Fibroblast of lung (primary cell): Measurements from ENCODE around the gene CRB1. TPM values are rescaled to one million over a fixed set of nuclear protein-coding genes. Genes with fewer than 3 reads are reported as not detected.

Experiments used
- DNase-seq, 2 donors: peaks; one replicate each; pipeline versions ENCODE4 v3.0.0 to v3.0.0-alpha.2; 2010; ENCODE audit warnings: low read depth in 2 of 2
- H2AFZ ChIP-seq: 2 replicates; pipeline ENCODE4 v1.5.1; 2012; ENCODE audit warnings: low read length, control low read depth, inconsistent platforms
- H3K27ac ChIP-seq: 2 replicates; pipeline ENCODE4 v1.5.1; 2011; ENCODE audit warnings: low read length, control low read depth; ENCODE audit not compliant: insufficient read depth
- H3K27me3 ChIP-seq: 2 replicates; pipeline ENCODE4 v1.5.1; 2011; ENCODE audit warnings: mild to moderate bottlenecking, low read length; ENCODE audit not compliant: control insufficient read depth, insufficient read depth
- H3K36me3 ChIP-seq: 2 replicates; pipeline ENCODE4 v1.5.1; 2011; ENCODE audit warnings: low read length; ENCODE audit not compliant: control insufficient read depth, insufficient read depth
- H3K4me1 ChIP-seq: 2 replicates; pipeline ENCODE4 v1.5.1; 2011; ENCODE audit warnings: low read length; ENCODE audit not compliant: control insufficient read depth, insufficient read depth; ENCODE audit errors: extremely low read depth
- H3K4me2 ChIP-seq: 2 replicates; pipeline ENCODE4 v1.5.1; 2011; ENCODE audit warnings: low read length, control low read depth; ENCODE audit not compliant: insufficient read depth; ENCODE audit errors: extremely low read depth
- H3K4me3 ChIP-seq, 4 experiments: fragments of 200-600 bp in 1 of 4; sonication (generic) in 1 of 4; replicated peaks in 1 of 4; 2 replicates each; pipeline ENCODE4 v1.5.1; 2011 to 2016; ENCODE audit warnings: low read length in 4 of 4, low read depth in 3 of 4, mild to moderate bottlenecking in 3 of 4, control low read depth in 2 of 4, inconsistent platforms in 1 of 4, mixed read lengths in 1 of 4; ENCODE audit not compliant: insufficient read depth in 1 of 4; ENCODE audit errors: control extremely low read depth in 1 of 4
- H3K79me2 ChIP-seq: 2 replicates; pipeline ENCODE4 v1.5.1; 2012; ENCODE audit warnings: mild to moderate bottlenecking, low read length, inconsistent platforms; ENCODE audit not compliant: control insufficient read depth, insufficient read depth
- H3K9ac ChIP-seq: 2 replicates; pipeline ENCODE4 v1.5.1; 2011; ENCODE audit warnings: mild to moderate bottlenecking, low read length, control low read depth; ENCODE audit not compliant: insufficient read depth
- H3K9me3 ChIP-seq: 2 replicates; pipeline ENCODE4 v1.5.1; 2012; ENCODE audit warnings: low read depth, low read length; ENCODE audit not compliant: control insufficient read depth, insufficient read depth
- H4K20me1 ChIP-seq: 2 replicates; pipeline ENCODE4 v1.5.1; 2011; ENCODE audit warnings: low read length; ENCODE audit not compliant: control insufficient read depth, insufficient read depth; ENCODE audit errors: extremely low read depth
- CTCF ChIP-seq, 2 donors: IDR thresholded peaks in 1 of 2; conservative IDR thresholded peaks in 1 of 2; 1 replicate in 1 of 2; 2 replicates in 1 of 2; pipeline ENCODE4 v1.5.1; 2011 to 2012; ENCODE audit warnings: low read length in 2 of 2, control low read depth in 1 of 2, inconsistent platforms in 1 of 2, low read depth in 1 of 2, mild to moderate bottlenecking in 1 of 2
- EZH2 ChIP-seq: IDR thresholded peaks from 2 replicates; pipeline ENCODE4 v1.5.1; 2012; ENCODE audit warnings: low read length, control low read depth, mild to moderate bottlenecking; ENCODE audit errors: missing control alignments
- polyA plus RNA-seq, 2 donors: library from polyadenylated mRNA; depleted of rRNA in 1 of 2; stranded (reverse) in 1 of 2; unstranded in 1 of 2; fragments of >200 nt; gene quantifications; 2 replicates each; pipeline ENCODE4 v1.2.1, GENCODE V29; 2011 to 2012; ENCODE audit warnings: missing spikeins in 1 of 2
- total RNA-seq: library from RNA; depleted of rRNA; stranded (reverse); fragments of >200 nt; gene quantifications from 2 replicates; pipeline ENCODE4 v1.2.1, GENCODE V29; 2014

Gene CRB1
- total and polyA plus RNA-seq, 2 donors (not counting 1 experiment from before 2014, with no cell fraction given) = 0.05 to 0.66 TPM

GRCh38 chr1:197422993-197423392 lies 154.9 kb downstream of the CRB1 start:
- Histone ChIP-seq H4K20me1 (no peaks in the 10 kb centered on the region), H3K9me3 (no peaks in the 10 kb centered on the region), H3K27me3 (no peaks in the 10 kb centered on the region), H3K27ac (no peak overlapping the region), H2AFZ (no peak overlapping the region), H3K4me3 (no peak overlapping the region), H3K36me3 (no peaks in the 10 kb centered on the region), H3K9ac (no peak overlapping the region), H3K4me2 (peak overlapping the region; percentile 3), H3K4me1 (no peaks in the 10 kb centered on the region), H3K79me2 (no peaks in the 10 kb centered on the region)
- TF ChIP-seq CTCF (conservative IDR thresholded peaks at IDR 0.05 in 1 of 2, IDR thresholded peaks at IDR 0.05 in 1 of 2; ENCODE audit: low read depth in 1 of 2, low read length in 2 of 2) (no peak), EZH2 (no peak)
- peak; percentile 41 to 91 for DNase-seq

DNA sequence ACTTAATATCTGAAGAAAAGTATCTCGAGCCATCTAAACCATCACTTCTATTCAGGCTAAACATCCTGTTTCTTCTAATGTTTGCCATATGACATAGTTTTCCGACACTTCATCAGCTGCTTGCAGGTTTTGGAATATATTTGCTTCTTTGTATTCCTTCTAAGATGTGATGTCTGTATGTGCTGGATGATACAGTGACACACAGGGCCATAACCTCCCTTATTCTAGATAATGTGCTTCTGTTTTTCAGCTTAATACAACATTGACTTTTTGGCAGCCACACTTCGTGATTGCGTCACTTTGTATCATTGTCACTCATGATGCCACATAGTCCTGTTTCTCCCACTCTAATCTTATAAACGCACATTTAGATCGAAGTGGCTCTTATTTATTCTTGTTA lies 156.3 kb downstream of the CRB1 start:
- Histone ChIP-seq H3K27me3 (no peaks in the 10 kb centered on the region), H4K20me1 (no peaks in the 10 kb centered on the region), H3K4me2 (no peak overlapping the region), H3K27ac (no peak overlapping the region), H3K4me3 (no peak overlapping the region), H3K9ac (no peak overlapping the region), H2AFZ (no peak overlapping the region), H3K79me2 (no peaks in the 10 kb centered on the region), H3K4me1 (no peaks in the 10 kb centered on the region), H3K36me3 (no peaks in the 10 kb centered on the region), H3K9me3 (no peaks in the 10 kb centered on the region)
- DNase-seq = peak in 1 of 2 donors; percentile 27
- TF ChIP-seq EZH2 = no peak
- no peak for TF ChIP-seq CTCF (conservative IDR thresholded peaks at IDR 0.05 in 1 of 2, IDR thresholded peaks at IDR 0.05 in 1 of 2; ENCODE audit: low read depth in 1 of 2, low read length in 2 of 2)

DNA sequence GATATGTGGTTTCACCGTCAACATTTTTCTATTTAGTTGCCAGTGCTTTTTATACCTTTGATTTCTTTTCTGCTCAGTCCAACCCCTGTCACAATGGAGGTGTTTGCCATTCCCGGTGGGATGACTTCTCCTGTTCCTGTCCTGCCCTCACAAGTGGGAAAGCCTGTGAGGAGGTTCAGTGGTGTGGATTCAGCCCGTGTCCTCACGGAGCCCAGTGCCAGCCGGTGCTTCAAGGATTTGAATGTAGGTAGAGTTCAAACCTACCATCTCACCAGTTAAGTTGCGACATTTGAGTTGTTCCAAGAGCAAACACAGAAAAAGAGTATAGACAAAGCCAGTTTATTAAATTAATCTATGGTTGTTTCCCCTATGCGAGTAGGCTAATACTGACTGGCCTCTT lies 161.3 kb downstream of the CRB1 start:
- Histone ChIP-seq H3K27me3 (no peaks in the 10 kb centered on the region), H3K79me2 (no peaks in the 10 kb centered on the region), H3K4me1 (no peaks in the 10 kb centered on the region), H3K4me2 (no peak overlapping the region), H3K9ac (no peak overlapping the region), H4K20me1 (no peaks in the 10 kb centered on the region), H3K4me3 (no peak overlapping the region), H2AFZ (no peak overlapping the region), H3K36me3 (no peaks in the 10 kb centered on the region), H3K27ac (no peak overlapping the region), H3K9me3 (no peaks in the 10 kb centered on the region)
- no peak for TF ChIP-seq EZH2
- TF ChIP-seq CTCF (conservative IDR thresholded peaks at IDR 0.05 in 1 of 2, IDR thresholded peaks at IDR 0.05 in 1 of 2; ENCODE audit: low read depth in 1 of 2, low read length in 2 of 2) = no peak
- DNase-seq = no peak
